Adipocyte (in vitro differentiated cells): Measurements from ENCODE around the gene UBE3A.
A peak's percentile ranks its signal among the peaks of the same experiment; 100 is the strongest.
"Not testable (repeated sequence)": the region's sequence is repeated elsewhere in the genome, so short reads cannot be mapped to it uniquely, and the experiment has no call there.

Experiments
- DNase-seq: peaks from one replicate; pipeline ENCODE4 v3.0.0-alpha.2; 2015; ENCODE audit warnings: low read depth
- H3K27me3 ChIP-seq: replicated peaks from 2 replicates; pipeline ENCODE4 v1.7.0; 2013; ENCODE audit warnings: mild to moderate bottlenecking, low read length, moderate library complexity; ENCODE audit not compliant: control insufficient read depth, insufficient read depth
- H3K36me3 ChIP-seq: 2 replicates; pipeline ENCODE4 v1.7.0; 2013; ENCODE audit warnings: low read length, mild to moderate bottlenecking, moderate library complexity; ENCODE audit not compliant: control insufficient read depth, insufficient read depth, severe bottlenecking
- H3K4me1 ChIP-seq: 2 replicates; pipeline ENCODE4 v1.7.0; 2013; ENCODE audit warnings: mild to moderate bottlenecking, low read length, moderate library complexity; ENCODE audit not compliant: control insufficient read depth, insufficient read depth
- H3K4me3 ChIP-seq: 2 replicates; pipeline ENCODE4 v1.7.0; 2013; ENCODE audit warnings: mild to moderate bottlenecking, low read length, moderate library complexity
- H3K9ac ChIP-seq: 2 replicates; pipeline ENCODE4 v1.7.0; 2013; ENCODE audit warnings: mild to moderate bottlenecking, low read length, moderate library complexity
- H3K9me3 ChIP-seq: 2 replicates; pipeline ENCODE4 v1.7.0; 2013; ENCODE audit warnings: mild to moderate bottlenecking, low read length, moderate library complexity; ENCODE audit not compliant: control insufficient read depth

UBE3A gene

GRCh38 chr15:25417604-25418003 lies 21.2 kb downstream of the UBE3A start:
- no peak overlapping the region for H3K9ac ChIP-seq
- no peaks in the 10 kb centered on the region for H3K27me3 ChIP-seq
- no peak overlapping the region for H3K4me3 ChIP-seq
- no peaks in the 10 kb centered on the region for H3K36me3 ChIP-seq
- peaks cover 17% of the 10 kb centered on the region for H3K4me1 ChIP-seq
- DNase-seq: no peak
- peaks cover 6% of the 10 kb centered on the region for H3K9me3 ChIP-seq

GRCh38 chr15:25416693-25417092 lies 22.1 kb downstream of the UBE3A start:
- no peak for DNase-seq
- Histone ChIP-seq H3K9ac (no peak overlapping the region), H3K4me1 (peaks cover 17% of the 10 kb centered on the region), H3K36me3 (no peaks in the 10 kb centered on the region), H3K9me3 (peaks cover 6% of the 10 kb centered on the region), H3K27me3 (no peaks in the 10 kb centered on the region), H3K4me3 (no peak overlapping the region)

GRCh38 chr15:25415707-25416106 lies 23.1 kb downstream of the UBE3A start:
- Histone ChIP-seq H3K4me1 (peaks cover 17% of the 10 kb centered on the region), H3K36me3 (no peaks in the 10 kb centered on the region), H3K9me3 (peaks cover 6% of the 10 kb centered on the region), H3K4me3 (no peak overlapping the region), H3K9ac (no peak overlapping the region), H3K27me3 (no peaks in the 10 kb centered on the region)
- DNase-seq: no peak

- Histone ChIP-seq H3K4me1 (peaks cover 17% of the 10 kb centered on the region), H3K4me3 (no peak overlapping the region), H3K27me3 (no peaks in the 10 kb centered on the region), H3K36me3 (no peaks in the 10 kb centered on the region), H3K9me3 (peaks cover 6% of the 10 kb centered on the region), H3K9ac (no peak overlapping the region)
- DNase-seq: no peak
These were observed 23.6 kb downstream of the UBE3A start for GRCh38 chr15:25415217-25415616.

GRCh38 chr15:25410649-25411048 lies 28.2 kb downstream of the UBE3A start:
- peaks cover 5% of the 10 kb centered on the region for H3K36me3 ChIP-seq
- DNase-seq: no peak
- H3K9me3 ChIP-seq: no peaks in the 10 kb centered on the region
- H3K27me3 ChIP-seq: no peaks in the 10 kb centered on the region
- no peak overlapping the region for H3K9ac ChIP-seq
- no peak overlapping the region for H3K4me3 ChIP-seq
- peaks cover 12% of the 10 kb centered on the region for H3K4me1 ChIP-seq

- not testable (repeated sequence) for H3K27me3 ChIP-seq, H3K9me3 ChIP-seq, H3K4me3 ChIP-seq, H3K9ac ChIP-seq, DNase-seq
- peaks cover 11% of the 10 kb centered on the region for H3K36me3 ChIP-seq
- H3K4me1 ChIP-seq: peaks cover 11% of the 10 kb centered on the region
These were observed 29.1 kb downstream of the UBE3A start for GRCh38 chr15:25409731-25410130.

- Histone ChIP-seq H3K27me3 (no peaks in the 10 kb centered on the region), H3K36me3 (peaks cover 15% of the 10 kb centered on the region), H3K9me3 (no peaks in the 10 kb centered on the region), H3K4me1 (peaks cover 8% of the 10 kb centered on the region), H3K4me3 (no peak overlapping the region), H3K9ac (no peak overlapping the region)
- no peak for DNase-seq
These were observed 29.9 kb downstream of the UBE3A start for GRCh38 chr15:25408929-25409328.

- H3K27me3 ChIP-seq: no peaks in the 10 kb centered on the region
- H3K4me1 ChIP-seq: peaks cover 3% of the 10 kb centered on the region
- H3K4me3 ChIP-seq: no peak overlapping the region
- H3K36me3 ChIP-seq: peaks cover 20% of the 10 kb centered on the region
- peak; percentile 19 for DNase-seq
- no peaks in the 10 kb centered on the region for H3K9me3 ChIP-seq
- H3K9ac ChIP-seq: no peak overlapping the region
These were observed 30.4 kb downstream of the UBE3A start for GRCh38 chr15:25408428-25408827.

- no peaks in the 10 kb centered on the region for H3K9me3 ChIP-seq
- H3K9ac ChIP-seq: no peak overlapping the region
- no peaks in the 10 kb centered on the region for H3K4me1 ChIP-seq
- H3K27me3 ChIP-seq: no peaks in the 10 kb centered on the region
- no peak overlapping the region for H3K4me3 ChIP-seq
- DNase-seq: no peak
- H3K36me3 ChIP-seq: peaks cover 24% of the 10 kb centered on the region
These were observed 30.9 kb downstream of the UBE3A start for GRCh38 chr15:25407950-25408349.

GRCh38 chr15:25406846-25407245 lies 32.0 kb downstream of the UBE3A start:
- Histone ChIP-seq H3K4me3 (no peak overlapping the region), H3K27me3 (no peaks in the 10 kb centered on the region), H3K36me3 (peaks cover 34% of the 10 kb centered on the region), H3K9ac (no peak overlapping the region), H3K4me1 (no peaks in the 10 kb centered on the region), H3K9me3 (no peaks in the 10 kb centered on the region)
- DNase-seq: no peak

GRCh38 chr15:25406261-25406660 lies 32.6 kb downstream of the UBE3A start:
- Histone ChIP-seq H3K4me1 (no peaks in the 10 kb centered on the region), H3K36me3 (peaks cover 37% of the 10 kb centered on the region), H3K27me3 (no peaks in the 10 kb centered on the region), H3K9ac (no peak overlapping the region), H3K4me3 (no peak overlapping the region), H3K9me3 (peaks cover 5% of the 10 kb centered on the region)
- DNase-seq: no peak

GRCh38 chr15:25403771-25404170 lies 35.1 kb downstream of the UBE3A start:
- no peaks in the 10 kb centered on the region for H3K27me3 ChIP-seq
- H3K9ac ChIP-seq: no peak overlapping the region
- no peak overlapping the region for H3K4me3 ChIP-seq
- peaks cover 7% of the 10 kb centered on the region for H3K9me3 ChIP-seq
- no peaks in the 10 kb centered on the region for H3K4me1 ChIP-seq
- DNase-seq: no peak
- peaks cover 41% of the 10 kb centered on the region for H3K36me3 ChIP-seq
